Endothelial cell of umbilical vein (primary cell): ENCODE results near the gene EPDR1. TPM values are rescaled to one million over a fixed set of nuclear protein-coding genes. Genes with fewer than 3 reads are reported as not detected.

Experiments
- BruUV-seq: library from RNA; stranded (reverse); fragments of 400-500 nt; replicated peaks from 2 replicates; lab custom pipeline; 2021; lab: Mats Ljungman, UMichigan
- CTCF ChIA-PET: fragments of 300-600, 350-600 bp; sonication (Branson Sonifier 250); formaldehyde crosslinking; loops from one replicate; lab custom pipeline; 2021; ENCODE audit warnings: antibody characterized with exemption, inconsistent platforms; lab: Charles Lee
- POLR2A ChIA-PET: fragments of 300-600, 350-600 bp; sonication (Branson Sonifier 250); formaldehyde crosslinking; loops from one replicate; lab custom pipeline; 2021; ENCODE audit warnings: antibody characterized with exemption, inconsistent platforms; lab: Charles Lee
- DNase-seq: peaks from one replicate; pipeline ENCODE4 v3.0.0-alpha.2; 2011; ENCODE audit warnings: low read depth, low spot score
- FAIRE-seq: peaks from 2 replicates; lab custom pipeline; 2011; peaks lifted over from hg19 to GRCh38; lab: Jason Lieb, UNC
- H2AFZ ChIP-seq: 2 replicates; pipeline ENCODE4 v1.6.0; 2012; ENCODE audit warnings: low read depth, low read length, control low read depth, inconsistent platforms
- H3K27ac ChIP-seq: 2 replicates; pipeline ENCODE4 v1.5.1; 2011; ENCODE audit warnings: low read depth, mild to moderate bottlenecking, control low read depth, low read length, moderate library complexity; ENCODE audit not compliant: insufficient read depth
- H3K27me3 ChIP-seq, 2 experiments: 2 replicates each; pipeline versions ENCODE4 v1.6.0 to v1.6.1; 2011; ENCODE audit warnings: low read length in 2 of 2, mixed read lengths in 1 of 2; ENCODE audit not compliant: control insufficient read depth in 2 of 2, insufficient read depth in 2 of 2
- H3K36me3 ChIP-seq, 2 experiments: 2 replicates in 1 of 2; 3 replicates in 1 of 2; pipeline ENCODE4 v1.5.1; 2011; ENCODE audit warnings: low read length in 2 of 2, mild to moderate bottlenecking in 1 of 2, moderate library complexity in 1 of 2; ENCODE audit not compliant: control insufficient read depth in 2 of 2, insufficient read depth in 2 of 2; ENCODE audit errors: extremely low read depth in 1 of 2
- H3K4me1 ChIP-seq: 3 replicates; pipeline ENCODE4 v1.5.1; 2011; ENCODE audit warnings: mild to moderate bottlenecking, low read length; ENCODE audit not compliant: control insufficient read depth, insufficient read depth; ENCODE audit errors: extremely low read depth
- H3K4me2 ChIP-seq: 2 replicates; pipeline ENCODE4 v1.6.1; 2011; ENCODE audit warnings: low read length, control low read depth, mixed read lengths; ENCODE audit not compliant: insufficient read depth
- H3K4me3 ChIP-seq, 3 experiments: fragments of 200-600 bp in 1 of 3; sonication (generic), shearing (Covaris generic) in 1 of 3; replicated peaks in 1 of 3; 2 replicates each; pipeline ENCODE4 v1.5.1; 2011 to 2016; ENCODE audit warnings: control low read depth in 3 of 3, low read length in 3 of 3, mild to moderate bottlenecking in 2 of 3, inconsistent platforms in 1 of 3, low read depth in 1 of 3, moderate library complexity in 1 of 3; ENCODE audit not compliant: insufficient read depth in 1 of 3
- H3K79me2 ChIP-seq: 2 replicates; pipeline ENCODE4 v1.6.0; 2012; ENCODE audit warnings: low read length, inconsistent platforms; ENCODE audit not compliant: control insufficient read depth, insufficient read depth
- H3K9ac ChIP-seq: replicated peaks from 2 replicates; pipeline ENCODE3; 2011; ENCODE audit warnings: low read length, control low read depth; ENCODE audit not compliant: insufficient read depth; ENCODE audit errors: extremely low read depth
- H3K9me1 ChIP-seq: replicated peaks from 3 replicates; pipeline ENCODE4 v1.6.0; 2011; ENCODE audit warnings: mild to moderate bottlenecking, low read length; ENCODE audit not compliant: control insufficient read depth, insufficient read depth; ENCODE audit errors: extremely low read depth
- H3K9me3 ChIP-seq: replicated peaks from 2 replicates; pipeline ENCODE4 v1.5.1; 2012; ENCODE audit warnings: low read length, inconsistent platforms; ENCODE audit not compliant: control insufficient read depth, insufficient read depth
- H4K20me1 ChIP-seq: replicated peaks from 2 replicates; pipeline ENCODE3; 2011; ENCODE audit warnings: mild to moderate bottlenecking, low read length; ENCODE audit not compliant: control insufficient read depth, insufficient read depth; ENCODE audit errors: extremely low read depth
- CTCF ChIP-seq, 2 donors: IDR thresholded peaks; 1 replicate in 1 of 2; 2 replicates in 1 of 2; pipeline ENCODE4 v1.5.1; 2011; ENCODE audit warnings: low read length in 2 of 2, mild to moderate bottlenecking in 2 of 2, moderate library complexity in 2 of 2, control low read depth in 1 of 2, inconsistent platforms in 1 of 2, low read depth in 1 of 2; ENCODE audit not compliant: insufficient read depth in 1 of 2; ENCODE audit errors: extremely low read depth in 1 of 2
- EZH2 ChIP-seq: IDR thresholded peaks from 2 replicates; pipeline ENCODE4 v1.6.1; 2012; ENCODE audit warnings: borderline replicate concordance, low read depth, mild to moderate bottlenecking, moderate library complexity, low read length, inconsistent platforms; ENCODE audit not compliant: severe bottlenecking
- FOS ChIP-seq: IDR thresholded peaks from 2 replicates; pipeline ENCODE4 v1.6.1; 2011; ENCODE audit warnings: mild to moderate bottlenecking, low read length, moderate library complexity, borderline replicate concordance; ENCODE audit not compliant: insufficient read depth
- GATA2 ChIP-seq: IDR thresholded peaks from 2 replicates; pipeline ENCODE4 v1.7.0; 2011; ENCODE audit warnings: low read depth, mild to moderate bottlenecking, moderate library complexity, mixed read lengths, low read length; ENCODE audit not compliant: insufficient read length, insufficient read depth
- JUN ChIP-seq: IDR thresholded peaks from 2 replicates; pipeline ENCODE4 v1.6.1; 2011; ENCODE audit warnings: borderline replicate concordance, low read depth; ENCODE audit not compliant: insufficient read length, insufficient read depth
- MAX ChIP-seq: IDR thresholded peaks from 2 replicates; pipeline ENCODE4 v1.6.1; 2011; ENCODE audit not compliant: insufficient read depth, insufficient read length
- MYC ChIP-seq: IDR thresholded peaks from one replicate; pipeline ENCODE4 v1.6.1; 2011; ENCODE audit warnings: mild to moderate bottlenecking, low read depth, low read length
- POLR2A ChIP-seq: IDR thresholded peaks from 2 replicates; pipeline ENCODE4 v1.6.1; 2012; ENCODE audit warnings: low read depth, mild to moderate bottlenecking, control low read depth, low read length
- POLR2AphosphoS5 ChIP-seq: IDR thresholded peaks from 2 replicates; pipeline ENCODE4 v1.6.1; 2012; ENCODE audit warnings: low read depth, mild to moderate bottlenecking, control low read depth, low read length, moderate library complexity; ENCODE audit not compliant: insufficient read depth
- dilution Hi-C: fragments of 300-500 bp; cut with MboI; formaldehyde crosslinking; loops from one replicate; pipeline ENCODE4 v1.15.0; 2019; ENCODE audit warnings: low sequenced_read_pairs; ENCODE audit not compliant: extremely low pct_ligation_motif_present
- intact Hi-C: fragments of 100-400 bp; cut with micrococcal nuclease; formaldehyde crosslinking; loops from one replicate; pipeline ENCODE4 v1.10.0; 2022
- polyA plus RNA-seq, 4 experiments: library from polyadenylated mRNA; depleted of rRNA in 3 of 4; stranded (reverse) in 3 of 4; unstranded in 1 of 4; fragments of >200 nt; gene quantifications; 2 replicates each; pipeline versions ENCODE4 v1.2.1 to v1.2.3, GENCODE V29; 2011 to 2012; ENCODE audit warnings: missing spikeins in 1 of 4
- total RNA-seq: library from RNA; stranded (reverse); gene quantifications from 2 replicates; pipeline ENCODE4 v1.2.3, GENCODE V29; 2021

EPDR1 gene
- total and polyA plus RNA-seq, 2 donors (not counting 3 experiments of a cell fraction or from before 2014, with no cell fraction given): 0.40 to 0.66 TPM

DNA sequence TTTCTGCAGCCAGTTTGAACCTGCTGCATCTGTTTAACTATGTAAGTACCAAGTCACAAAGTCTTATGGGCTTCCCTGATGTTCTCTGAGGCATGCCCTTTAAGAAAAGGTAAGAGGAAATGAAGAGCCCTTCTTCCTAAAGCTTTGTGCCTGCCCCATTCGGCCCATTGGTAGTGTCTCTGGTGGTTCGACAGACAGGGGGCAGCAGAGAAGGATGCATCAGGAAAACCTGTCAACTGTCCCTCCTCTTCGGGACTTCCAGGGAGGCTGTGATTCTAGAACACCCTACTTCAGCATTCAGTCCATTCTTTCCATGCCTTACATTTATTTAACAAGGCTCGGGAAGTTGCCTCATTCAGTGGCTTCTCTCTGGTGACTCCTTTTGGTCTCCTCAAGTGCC, 1.9 kb upstream of the EPDR1 start:
- Histone ChIP-seq H4K20me1 (no peaks in the 10 kb centered on the region), H3K27me3 (peaks cover 27 to 42% of the 10 kb centered on the region in 2 experiments), H3K9me1 (no peaks in the 10 kb centered on the region), H3K79me2 (no peaks in the 10 kb centered on the region), H3K36me3 (no peaks in the 10 kb centered on the region), H3K4me2 (no peak overlapping the region), H3K27ac (no peak overlapping the region), H3K9me3 (no peaks in the 10 kb centered on the region), H3K4me3 (no peak overlapping the region), H3K4me1 (peaks cover 4% of the 10 kb centered on the region), H2AFZ (no peak overlapping the region), H3K9ac (no peak overlapping the region)
- BruUV-seq: no TSS peak
- no peak for DNase-seq
- dilution Hi-C loops: no loop called here
- FAIRE-seq: no peak
- CTCF ChIA-PET: interaction anchor here (1.5 to 3.6 kb wide), 5 partner anchors 10 to 456 kb away, joined by 4 to 23 read pairs (median 14); no protein-coding TSS in a partner anchor
- TF ChIP-seq POLR2AphosphoS5 (no peak), JUN (no peak), POLR2A (no peak), MAX (no peak), EZH2 (no peak), FOS (no peak), MYC (no peak), GATA2 (no peak), CTCF (IDR thresholded peaks at IDR 0.05; ENCODE audit: extremely low read depth in 1 of 2, insufficient read depth in 1 of 2, low read depth in 1 of 2, low read length in 2 of 2) (no peak)
- POLR2A ChIA-PET: no interaction called here
- intact Hi-C loops: loop anchor here (5.0 kb wide), 1 partner anchor 189 kb away; no protein-coding TSS in a partner anchor
